Muscle layer of colon (tissue), 2 donors: ENCODE measurements around the gene ONECUT2.
"Not testable (repeated sequence)": the region's sequence is repeated elsewhere in the genome, so short reads cannot be mapped to it uniquely, and the experiment has no call there.

Experiments
- H3K27ac ChIP-seq: one replicate; pipeline ENCODE4 v1.7.0; 2013; ENCODE audit warnings: low read depth, mild to moderate bottlenecking, low read length, moderate library complexity
- H3K27me3 ChIP-seq, 2 donors: one replicate each; pipeline ENCODE4 v1.7.0; 2013; ENCODE audit warnings: low read length in 2 of 2, mild to moderate bottlenecking in 2 of 2; ENCODE audit not compliant: insufficient read depth in 2 of 2, control insufficient read depth in 1 of 2
- H3K36me3 ChIP-seq: one replicate; pipeline ENCODE4 v1.7.0; 2013; ENCODE audit warnings: mild to moderate bottlenecking, low read length; ENCODE audit not compliant: insufficient read depth
- H3K4me1 ChIP-seq: one replicate; pipeline ENCODE4 v1.7.0; 2013; ENCODE audit warnings: mild to moderate bottlenecking, low read length; ENCODE audit not compliant: insufficient read depth
- H3K4me3 ChIP-seq, 2 donors: one replicate each; pipeline ENCODE4 v1.7.0; 2013; ENCODE audit warnings: low read length in 2 of 2, low read depth in 1 of 2, mild to moderate bottlenecking in 1 of 2, moderate library complexity in 1 of 2
- H3K9ac ChIP-seq: one replicate; pipeline ENCODE4 v1.7.0; 2013; ENCODE audit warnings: low read length
- H3K9me3 ChIP-seq: one replicate; pipeline ENCODE4 v1.7.0; 2013; ENCODE audit warnings: mild to moderate bottlenecking, low read length
- donor health status: abdominal sarcoma.
- donor health status: Adenocarcinoma of cecum.

ONECUT2 gene

GRCh38 chr18:57434536-57435494 lies at the start of gene ONECUT2:
TSS of gene ONECUT2 (plus strand) at chr18:57435374. CDS start at chr18:57435717, 343 bp downstream.
- Histone ChIP-seq H3K4me3 (peak within 1 kb of the TSS; percentile 57 to 60), H3K27ac (no peak within 1 kb of the TSS), H3K27me3 (peaks cover 90 to 92% of the 10 kb centered on the region in 2 donors), H3K9me3 (no peaks in the 10 kb centered on the region), H3K36me3 (no peaks in the 10 kb centered on the region), H3K9ac (no peak within 1 kb of the TSS), H3K4me1 (peaks cover 47% of the 10 kb centered on the region)

GRCh38 chr18:57389271-57389670 lies 45.9 kb upstream of the ONECUT2 start:
- Histone ChIP-seq H3K27ac (no peak overlapping the region), H3K4me1 (no peaks in the 10 kb centered on the region), H3K9ac (no peak overlapping the region), H3K4me3 (no peak overlapping the region), H3K9me3 (no peaks in the 10 kb centered on the region), H3K27me3 (no peaks in the 10 kb centered on the region), H3K36me3 (no peaks in the 10 kb centered on the region)

GRCh38 chr18:57390044-57390443 lies 45.1 kb upstream of the ONECUT2 start:
- no peak overlapping the region for H3K9ac ChIP-seq
- no peaks in the 10 kb centered on the region for H3K36me3 ChIP-seq
- H3K27ac ChIP-seq, result no peak overlapping the region
- no peaks in the 10 kb centered on the region for H3K4me1 ChIP-seq
- H3K27me3 ChIP-seq, result no peaks in the 10 kb centered on the region
- no peaks in the 10 kb centered on the region for H3K9me3 ChIP-seq
- no peak overlapping the region for H3K4me3 ChIP-seq

GRCh38 chr18:57394749-57395148 lies 40.4 kb upstream of the ONECUT2 start:
- H3K4me3 ChIP-seq, H3K36me3 ChIP-seq, H3K27ac ChIP-seq, H3K9ac ChIP-seq, H3K4me1 ChIP-seq, H3K9me3 ChIP-seq, H3K27me3 ChIP-seq: not testable (repeated sequence)

- not testable (repeated sequence) for H3K27me3 ChIP-seq, H3K36me3 ChIP-seq, H3K4me1 ChIP-seq, H3K9me3 ChIP-seq, H3K4me3 ChIP-seq, H3K27ac ChIP-seq, H3K9ac ChIP-seq
Observed at GRCh38 chr18:57396831-57397230, 38.3 kb upstream of the ONECUT2 start.

GRCh38 chr18:57397440-57398132 lies 37.6 kb upstream of the ONECUT2 start:
- no peak overlapping the region for H3K4me3 ChIP-seq
- H3K36me3 ChIP-seq, result no peaks in the 10 kb centered on the region

GRCh38 chr18:57404345-57404744 lies 30.8 kb upstream of the ONECUT2 start:
- Histone ChIP-seq H3K9me3 (peaks cover 4% of the 10 kb centered on the region), H3K9ac (no peak overlapping the region), H3K27me3 (no peaks in the 10 kb centered on the region), H3K4me1 (no peaks in the 10 kb centered on the region), H3K36me3 (no peaks in the 10 kb centered on the region), H3K27ac (no peak overlapping the region), H3K4me3 (no peak overlapping the region)

More at GRCh38 chr18:57397440-57398132, 37.6 kb upstream of the ONECUT2 start:
- Histone ChIP-seq H3K27me3 (no peaks in the 10 kb centered on the region), H3K4me1 (no peaks in the 10 kb centered on the region), H3K9me3 (no peaks in the 10 kb centered on the region), H3K27ac (no peak overlapping the region), H3K9ac (no peak overlapping the region)

- H3K9ac ChIP-seq, result no peak overlapping the region
- no peak overlapping the region for H3K27ac ChIP-seq
Observed at GRCh38 chr18:57409650-57410049, 25.5 kb upstream of the ONECUT2 start.

GRCh38 chr18:57410749-57411148 lies 24.4 kb upstream of the ONECUT2 start:
- Histone ChIP-seq H3K9me3 (peaks cover 8% of the 10 kb centered on the region), H3K27me3 (no peaks in the 10 kb centered on the region), H3K4me1 (no peaks in the 10 kb centered on the region), H3K36me3 (no peaks in the 10 kb centered on the region), H3K4me3 (no peak overlapping the region), H3K9ac (no peak overlapping the region), H3K27ac (no peak overlapping the region)

More at GRCh38 chr18:57409650-57410049, 25.5 kb upstream of the ONECUT2 start:
- H3K4me1 ChIP-seq, result no peaks in the 10 kb centered on the region
- H3K9me3 ChIP-seq, result peaks cover 8% of the 10 kb centered on the region
- no peak overlapping the region for H3K4me3 ChIP-seq
- no peaks in the 10 kb centered on the region for H3K36me3 ChIP-seq
- H3K27me3 ChIP-seq, result no peaks in the 10 kb centered on the region

- H3K4me1 ChIP-seq, result no peaks in the 10 kb centered on the region
Observed at GRCh38 chr18:57416542-57416941, 18.6 kb upstream of the ONECUT2 start.

GRCh38 chr18:57422313-57422872 lies 12.8 kb upstream of the ONECUT2 start:
- no peak overlapping the region for H3K27ac ChIP-seq
- no peaks in the 10 kb centered on the region for H3K36me3 ChIP-seq
- H3K4me1 ChIP-seq, result no peaks in the 10 kb centered on the region
- no peak overlapping the region for H3K9ac ChIP-seq
- H3K27me3 ChIP-seq, result peaks cover 0 to 17% of the 10 kb centered on the region in 2 donors
- H3K9me3 ChIP-seq, result peaks cover 4% of the 10 kb centered on the region
- H3K4me3 ChIP-seq, result no peak overlapping the region

More at GRCh38 chr18:57416542-57416941, 18.6 kb upstream of the ONECUT2 start:
- H3K9me3 ChIP-seq, result peaks cover 4% of the 10 kb centered on the region
- no peak overlapping the region for H3K4me3 ChIP-seq
- no peak overlapping the region for H3K9ac ChIP-seq
- no peak overlapping the region for H3K27ac ChIP-seq
- H3K27me3 ChIP-seq, result no peaks in the 10 kb centered on the region
- no peaks in the 10 kb centered on the region for H3K36me3 ChIP-seq
